Measurements from ENCODE around the gene LHX4.

GRCh38 chr1:180257486-180257885 lies 27.4 kb downstream of the LHX4 start:
- no peak for TF ChIP-seq JUND (IDR thresholded peaks at IDR 0.05; ENCODE audit: low read length)
- no peak for TF ChIP-seq CTCF (IDR thresholded peaks at IDR 0.05; ENCODE audit: control extremely low read depth in 1 of 3, insufficient read depth in 1 of 3, low read depth in 1 of 3, low read length in 3 of 3)
- TF ChIP-seq TEAD4 (IDR thresholded peaks at IDR 0.05; ENCODE audit: low read depth, low read length) = no peak

Data from H1 (cell line).